ENCODE measurements around the gene UFD1. TPM values are rescaled to one million over a fixed set of nuclear protein-coding genes. Genes with fewer than 3 reads are reported as not detected.

UFD1 gene
- total RNA-seq, 1 donor from 2014 or later: 54.4 TPM

DNA sequence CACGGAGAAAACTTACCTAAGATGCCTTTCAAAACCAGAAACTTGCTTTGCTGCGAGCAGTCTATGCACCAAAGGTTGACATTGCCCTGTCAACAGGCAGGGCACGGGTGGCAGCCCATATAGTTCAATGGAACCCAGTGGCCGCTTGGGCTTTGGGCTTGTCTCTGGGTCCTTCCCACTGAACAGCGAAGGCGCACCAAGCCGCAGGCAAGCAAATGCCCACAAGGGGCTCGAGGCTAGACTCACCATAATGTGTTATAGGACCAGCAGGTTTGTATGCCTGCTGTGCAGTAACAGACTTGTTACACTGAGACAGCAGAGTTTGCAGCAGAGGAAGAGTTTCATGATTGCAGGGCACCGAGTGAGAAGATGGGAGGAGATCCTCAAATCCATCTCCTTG is 24.9 kb upstream of the UFD1 start:
- no peaks in the 10 kb centered on the region for H3K36me3 Mint-ChIP-seq (ENCODE audit: low read depth)
- no peak overlapping the region for H3K27ac Mint-ChIP-seq
- ChIA-PET POLR2A (no interaction called here), CTCF (no interaction called here)
- no peaks in the 10 kb centered on the region for H3K9me3 Mint-ChIP-seq
- H3K4me1 Mint-ChIP-seq: peaks cover 4% of the 10 kb centered on the region
- TF ChIP-seq, protein P1, sequence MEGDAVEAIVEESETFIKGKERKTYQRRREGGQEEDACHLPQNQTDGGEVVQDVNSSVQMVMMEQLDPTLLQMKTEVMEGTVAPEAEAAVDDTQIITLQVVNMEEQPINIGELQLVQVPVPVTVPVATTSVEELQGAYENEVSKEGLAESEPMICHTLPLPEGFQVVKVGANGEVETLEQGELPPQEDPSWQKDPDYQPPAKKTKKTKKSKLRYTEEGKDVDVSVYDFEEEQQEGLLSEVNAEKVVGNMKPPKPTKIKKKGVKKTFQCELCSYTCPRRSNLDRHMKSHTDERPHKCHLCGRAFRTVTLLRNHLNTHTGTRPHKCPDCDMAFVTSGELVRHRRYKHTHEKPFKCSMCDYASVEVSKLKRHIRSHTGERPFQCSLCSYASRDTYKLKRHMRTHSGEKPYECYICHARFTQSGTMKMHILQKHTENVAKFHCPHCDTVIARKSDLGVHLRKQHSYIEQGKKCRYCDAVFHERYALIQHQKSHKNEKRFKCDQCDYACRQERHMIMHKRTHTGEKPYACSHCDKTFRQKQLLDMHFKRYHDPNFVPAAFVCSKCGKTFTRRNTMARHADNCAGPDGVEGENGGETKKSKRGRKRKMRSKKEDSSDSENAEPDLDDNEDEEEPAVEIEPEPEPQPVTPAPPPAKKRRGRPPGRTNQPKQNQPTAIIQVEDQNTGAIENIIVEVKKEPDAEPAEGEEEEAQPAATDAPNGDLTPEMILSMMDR (IDR thresholded peaks at IDR 0.05): no peak
- intact Hi-C loops (cut with micrococcal nuclease): no loop called here
- DNase-seq (no peak), ATAC-seq (ENCODE audit: low read depth) (no peak)
- no peaks in the 10 kb centered on the region for H3K27me3 Mint-ChIP-seq
- no peak overlapping the region for H3K4me3 Mint-ChIP-seq

DNA sequence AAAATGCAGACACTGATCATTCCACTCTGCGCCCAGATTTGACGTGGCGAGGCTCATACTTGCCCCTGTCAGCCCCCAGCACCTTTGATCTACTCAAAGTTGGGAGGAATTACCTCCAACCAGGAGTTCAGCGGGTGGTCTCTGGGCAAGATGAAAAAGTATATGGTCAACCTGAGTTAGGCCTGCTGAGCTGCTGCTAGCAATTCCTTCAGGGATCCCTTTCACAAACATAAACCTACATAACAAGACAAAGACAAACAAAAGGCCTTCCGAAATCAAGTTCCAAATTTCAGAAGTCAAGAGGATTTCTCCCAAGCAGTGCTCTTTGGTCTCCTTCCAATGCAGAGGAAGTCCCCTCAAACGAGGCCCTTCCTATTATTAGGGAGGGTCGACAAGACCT is 24.4 kb upstream of the UFD1 start:
- POLR2A ChIA-PET: no interaction called here
- Mint-ChIP-seq H3K27me3 (no peaks in the 10 kb centered on the region), H3K27ac (no peak overlapping the region), H3K4me3 (no peak overlapping the region), H3K9me3 (no peaks in the 10 kb centered on the region), H3K4me1 (peaks cover 4% of the 10 kb centered on the region), H3K36me3 (ENCODE audit: low read depth) (no peaks in the 10 kb centered on the region)
- CTCF ChIA-PET: no interaction called here
- DNase-seq: no peak
- intact Hi-C loops (cut with micrococcal nuclease): no loop called here
- TF ChIP-seq, protein P1 (IDR thresholded peaks at IDR 0.05): no peak
- ATAC-seq (ENCODE audit: low read depth): no peak

DNA sequence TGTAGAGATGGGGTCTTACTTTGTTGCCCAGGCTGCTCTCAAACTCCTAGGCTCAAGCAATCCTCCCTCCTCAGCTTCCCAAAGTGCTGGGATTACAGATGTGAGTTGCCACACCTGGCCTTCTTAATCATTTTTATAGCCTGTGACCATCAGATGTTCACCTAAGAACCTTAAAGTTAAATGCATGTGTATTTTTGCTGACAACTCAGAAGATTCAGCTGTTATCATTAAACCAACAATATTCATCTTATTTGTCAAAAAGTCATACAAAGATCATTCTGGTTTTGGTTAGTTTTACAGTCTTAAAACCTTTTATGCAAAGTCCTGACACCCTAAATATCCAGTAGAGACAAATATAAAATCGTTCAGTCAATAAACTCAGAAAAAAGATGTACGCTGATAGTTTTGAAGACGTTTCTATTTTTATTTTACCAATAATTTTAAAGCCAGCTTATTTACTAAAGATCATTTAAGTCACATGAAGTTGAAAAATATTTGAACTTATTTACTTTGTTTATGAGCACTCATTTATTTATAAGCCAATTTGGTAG is 23.0 kb upstream of the UFD1 start:
- no peaks in the 10 kb centered on the region for H3K9me3 Mint-ChIP-seq
- H3K36me3 Mint-ChIP-seq (ENCODE audit: low read depth): no peaks in the 10 kb centered on the region
- CTCF ChIA-PET: no interaction called here
- H3K4me3 Mint-ChIP-seq: no peak overlapping the region
- TF ChIP-seq, protein P1 (IDR thresholded peaks at IDR 0.05): no peak
- H3K4me1 Mint-ChIP-seq: peaks cover 4% of the 10 kb centered on the region
- DNase-seq (no peak), ATAC-seq (ENCODE audit: low read depth) (no peak)
- intact Hi-C loops (cut with micrococcal nuclease): no loop called here
- H3K27me3 Mint-ChIP-seq: no peaks in the 10 kb centered on the region
- H3K27ac Mint-ChIP-seq: no peak overlapping the region
- POLR2A ChIA-PET: no interaction called here

DNA sequence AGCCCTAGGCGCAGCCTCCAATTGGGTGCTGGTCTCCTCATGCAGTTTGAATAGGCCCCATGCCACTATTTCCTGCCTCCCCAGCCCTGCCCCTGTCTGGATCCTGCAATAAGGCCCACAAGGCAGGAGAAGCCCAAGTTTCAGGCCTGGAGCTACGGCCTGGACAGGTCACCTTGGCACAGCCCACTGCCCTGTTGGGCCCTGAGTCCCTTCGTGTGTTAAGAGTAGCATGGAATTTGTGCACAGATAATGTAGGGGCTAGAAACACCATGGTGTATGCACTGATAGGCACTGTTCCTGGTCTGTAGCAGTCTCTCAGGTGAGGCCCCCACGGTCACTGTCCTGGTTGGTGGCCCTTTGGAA is 20.9 kb upstream of the UFD1 start:
- ChIA-PET POLR2A (no interaction called here), CTCF (no interaction called here)
- TF ChIP-seq, protein P1 (IDR thresholded peaks at IDR 0.05): no peak
- Mint-ChIP-seq H3K27me3 (no peaks in the 10 kb centered on the region), H3K9me3 (no peaks in the 10 kb centered on the region), H3K4me3 (no peak overlapping the region), H3K27ac (no peak overlapping the region), H3K4me1 (no peaks in the 10 kb centered on the region), H3K36me3 (ENCODE audit: low read depth) (no peaks in the 10 kb centered on the region)
- ATAC-seq (ENCODE audit: low read depth) (no peak), DNase-seq (no peak)
- intact Hi-C loops (cut with micrococcal nuclease): no loop called here

DNA sequence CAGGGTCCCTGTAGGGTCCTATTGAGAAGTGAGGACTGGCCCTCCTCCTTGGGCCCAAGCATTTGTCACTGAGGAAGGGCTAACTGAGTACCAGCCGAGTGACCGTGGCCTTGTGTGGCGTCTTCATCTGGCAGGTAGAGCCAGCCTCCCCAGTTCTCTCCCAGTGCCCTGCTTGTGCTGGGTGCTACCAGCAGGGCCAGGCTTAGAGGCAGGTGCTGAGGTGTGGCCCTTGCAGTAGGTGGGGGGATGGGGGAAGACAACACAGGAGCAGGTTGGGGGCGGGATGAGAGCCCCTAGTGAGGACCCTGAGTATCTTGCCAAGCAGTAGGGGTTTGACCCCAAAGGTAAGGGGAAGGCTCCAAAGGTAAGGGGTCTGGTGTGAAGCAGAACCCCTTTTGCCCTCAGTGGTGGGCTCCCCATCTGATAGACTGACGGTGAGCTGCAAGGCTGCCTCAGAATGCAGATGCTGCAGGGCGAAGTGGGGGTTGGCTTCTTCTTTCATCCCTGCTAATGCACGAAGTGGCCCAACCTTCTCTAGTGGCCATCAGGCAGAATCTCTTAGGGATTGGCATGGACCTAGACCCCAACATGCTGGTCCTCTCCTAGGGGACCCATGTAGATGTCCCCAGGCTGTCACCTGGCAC is 20.4 kb upstream of the UFD1 start:
- Mint-ChIP-seq H3K4me3 (no peak overlapping the region), H3K36me3 (ENCODE audit: low read depth) (no peaks in the 10 kb centered on the region), H3K9me3 (no peaks in the 10 kb centered on the region), H3K27ac (no peak overlapping the region), H3K4me1 (no peaks in the 10 kb centered on the region), H3K27me3 (no peaks in the 10 kb centered on the region)
- ChIA-PET CTCF (no interaction called here), POLR2A (no interaction called here)
- intact Hi-C loops (cut with micrococcal nuclease): no loop called here
- no peak for DNase-seq
- TF ChIP-seq, protein P1 (IDR thresholded peaks at IDR 0.05): no peak
- ATAC-seq (ENCODE audit: low read depth): no peak
